GM18519 (cell line): ENCODE results near the gene PDZRN4.
A peak's percentile ranks its signal among the peaks of the same experiment; 100 is the strongest.
"Not testable (repeated sequence)": the region's sequence is repeated elsewhere in the genome, so short reads cannot be mapped to it uniquely, and the experiment has no call there.

Source experiments
- ATAC-seq: cut with Tn5 transposase; IDR thresholded peaks from one replicate; pipeline ENCODE4 v1.9.1; 2021; ENCODE audit warnings: mild to moderate bottlenecking, moderate library complexity; ENCODE audit not compliant: unreplicated experiment, low FRiP score

PDZRN4 gene

DNA sequence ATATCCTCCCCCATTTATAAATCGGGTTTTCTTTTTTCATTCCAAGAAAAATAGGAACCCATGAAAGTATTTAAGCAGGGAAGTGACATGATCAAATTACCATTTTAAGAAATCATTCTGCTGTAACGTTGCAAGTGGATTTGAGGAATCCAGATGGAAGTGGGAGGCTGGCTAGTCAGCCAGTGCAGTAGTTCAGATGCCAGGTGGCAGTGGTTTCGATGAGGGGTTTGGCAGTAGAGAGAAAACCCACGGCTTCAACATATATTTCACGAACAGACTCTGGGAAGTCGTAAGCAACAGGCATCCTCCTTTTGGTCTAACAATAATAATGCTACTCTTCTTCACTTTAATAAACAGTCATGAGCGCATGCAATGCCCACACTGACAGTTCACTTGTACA, 25.0 kb downstream of the PDZRN4 start:
- no peak for ATAC-seq

DNA sequence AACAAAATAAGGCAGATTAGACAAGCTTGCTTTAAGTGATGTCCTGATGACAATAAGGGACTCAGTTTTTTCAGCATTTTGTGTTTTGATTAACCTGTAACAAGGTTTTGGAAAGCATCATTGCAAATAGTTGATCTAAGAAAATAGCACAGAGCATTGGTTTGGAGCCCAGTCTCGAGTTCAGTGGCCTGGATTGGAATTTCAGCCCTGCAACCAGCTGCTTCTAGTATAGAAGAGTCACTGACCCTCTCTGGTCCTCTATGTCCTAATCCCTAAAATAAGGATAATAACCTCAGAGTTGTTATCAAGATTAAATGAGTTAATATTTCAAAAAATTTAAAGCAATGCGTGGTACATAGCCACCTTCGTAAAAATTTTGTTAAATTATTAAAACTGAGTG, 25.5 kb downstream of the PDZRN4 start:
- no peak for ATAC-seq

DNA sequence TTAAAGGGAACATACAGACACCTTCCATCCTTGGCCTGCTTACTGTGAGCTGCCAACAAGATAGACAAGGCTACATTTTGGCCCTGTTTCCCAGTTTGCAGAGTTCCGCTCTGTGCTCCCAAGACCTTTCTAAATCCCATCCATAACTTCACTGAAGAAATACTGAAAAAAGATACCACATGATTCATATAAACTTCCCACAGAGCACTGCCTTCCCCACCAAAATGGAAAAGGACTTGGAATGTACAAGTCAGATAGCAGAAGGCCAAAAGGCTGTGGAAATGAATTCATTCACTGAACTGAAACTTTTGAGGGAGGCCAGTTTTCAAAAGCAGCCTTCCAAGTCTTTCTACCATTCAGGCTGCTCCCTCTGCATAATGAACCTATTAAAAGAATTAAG, 29.6 kb downstream of the PDZRN4 start:
- ATAC-seq = no peak

DNA sequence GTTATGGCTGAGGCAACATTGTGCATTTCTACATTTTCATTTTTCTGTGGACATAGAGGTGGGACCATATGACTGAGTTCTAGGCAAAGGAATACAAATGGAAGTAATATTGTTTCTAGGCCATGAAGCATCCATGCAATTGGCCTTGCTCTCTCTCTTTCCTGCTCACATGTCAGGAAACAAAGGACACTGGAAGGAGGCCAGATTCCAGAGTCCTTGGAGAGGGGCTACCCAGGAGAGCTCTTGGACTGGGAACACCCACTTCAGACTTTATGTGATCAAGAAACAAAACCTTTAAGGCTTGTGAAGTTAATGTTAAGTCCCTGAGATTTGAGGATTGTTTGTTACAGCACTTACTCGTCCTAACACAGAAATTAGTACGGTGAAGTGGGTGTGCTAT, 32.8 kb downstream of the PDZRN4 start:
- no peak for ATAC-seq

DNA sequence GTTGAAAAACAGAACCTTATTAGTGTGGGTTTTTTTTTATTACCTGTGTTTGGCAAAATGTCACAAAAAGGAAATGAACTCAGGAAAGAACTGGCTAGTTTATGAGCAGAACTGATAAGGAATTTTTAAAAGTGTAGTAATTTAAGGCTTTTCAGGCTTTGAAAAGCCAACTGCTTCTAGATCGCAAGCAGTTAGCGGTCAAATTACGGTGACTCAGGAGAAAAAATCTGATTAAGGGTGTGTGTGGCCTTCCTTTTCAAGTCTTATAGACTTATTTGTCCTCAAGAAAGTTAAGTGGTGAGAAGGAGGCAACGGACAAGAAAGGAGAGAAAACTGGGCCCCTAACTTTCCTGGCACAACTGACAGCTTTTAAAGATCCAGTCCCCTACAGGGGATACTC, 33.4 kb downstream of the PDZRN4 start:
- ATAC-seq = no peak

DNA sequence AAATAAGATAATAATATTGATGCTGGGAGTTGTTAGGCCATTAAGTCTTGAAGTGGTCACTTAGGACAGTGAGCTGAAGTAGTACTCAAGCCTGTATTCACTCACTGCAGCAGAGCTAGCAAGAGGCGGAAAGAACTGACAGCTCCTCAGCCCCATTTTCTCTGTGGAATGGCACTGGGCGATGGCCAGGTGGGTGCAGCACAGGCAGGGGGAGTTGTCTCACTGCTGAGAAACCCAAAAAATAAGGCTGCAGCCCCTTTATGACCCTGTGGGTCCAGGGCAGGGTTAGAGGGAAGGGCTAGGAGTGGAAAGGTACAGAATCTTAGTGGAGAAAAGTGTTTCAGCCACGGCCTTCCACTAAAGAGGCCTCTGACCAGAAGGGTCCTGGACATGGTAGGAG, 35.5 kb downstream of the PDZRN4 start:
- no peak for ATAC-seq

DNA sequence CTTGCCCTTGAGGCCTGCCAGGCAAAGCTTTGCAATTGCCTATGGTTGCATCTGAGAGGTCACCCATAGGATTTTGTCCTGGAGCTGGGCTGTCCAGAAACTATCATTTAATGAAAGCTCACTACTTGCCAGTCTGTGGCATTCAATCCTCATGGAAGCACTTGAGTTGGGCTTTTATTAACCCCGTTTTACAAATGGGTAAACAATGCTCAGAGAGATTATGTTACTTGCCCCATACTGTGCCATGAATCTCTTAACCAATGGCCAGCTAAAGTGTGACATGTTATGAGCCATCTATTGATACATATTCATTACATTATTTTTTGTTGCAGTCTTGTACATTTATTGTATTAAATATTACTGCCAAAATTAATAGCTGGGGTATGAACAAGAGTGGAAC, 35.9 kb downstream of the PDZRN4 start:
- no peak for ATAC-seq

DNA sequence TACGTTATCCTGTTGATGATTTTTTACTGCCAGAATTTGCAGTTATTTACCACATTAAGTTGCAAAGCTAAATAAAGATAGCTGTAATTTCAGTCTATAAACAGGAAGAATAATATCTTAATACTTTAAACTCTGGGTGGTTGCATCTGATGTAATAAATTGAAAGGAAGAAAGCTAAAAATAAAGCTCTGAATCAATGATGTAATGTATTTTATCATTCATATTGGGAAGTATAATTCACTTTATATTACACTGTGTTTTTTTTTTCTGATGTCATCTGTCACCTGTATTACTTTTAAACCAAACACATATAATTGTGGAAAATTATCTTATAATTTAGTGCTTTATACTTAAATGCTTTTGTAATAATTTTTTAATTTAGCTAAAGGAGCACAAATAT, 37.1 kb downstream of the PDZRN4 start:
- no peak for ATAC-seq

DNA sequence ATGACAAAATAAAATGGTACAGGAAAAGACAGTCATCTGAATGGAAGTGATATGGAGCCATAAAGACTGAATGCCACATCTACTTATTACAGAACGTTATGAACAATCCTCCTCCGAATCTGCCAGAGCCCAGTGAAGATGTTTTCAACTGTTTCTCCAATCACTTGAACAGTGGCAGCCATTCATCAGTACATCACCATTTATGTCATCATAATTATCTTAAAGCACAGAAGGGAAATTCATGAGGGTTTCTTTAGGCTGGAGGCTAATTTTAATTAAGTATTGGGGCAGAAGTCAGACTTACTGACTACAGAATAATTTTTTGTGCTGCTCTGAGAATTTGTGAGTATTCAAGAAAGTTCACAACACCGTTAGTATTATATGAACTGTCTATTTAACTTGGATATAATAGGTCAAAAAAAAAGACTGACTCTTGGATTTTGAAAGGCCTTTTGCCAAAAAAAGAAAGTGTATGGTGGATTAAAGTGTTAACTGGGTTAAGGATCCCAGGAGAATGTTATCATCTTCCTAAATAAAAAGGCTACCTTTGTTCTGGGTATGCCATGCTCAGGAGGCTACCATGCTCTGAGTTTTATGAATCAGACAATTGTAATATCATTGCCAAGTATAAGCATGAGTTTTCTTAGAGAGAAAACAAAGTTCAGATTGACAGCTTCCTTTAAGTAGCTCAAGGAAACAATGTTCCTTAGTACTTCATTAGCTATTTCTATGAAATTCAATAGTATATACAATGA, 40.1 kb downstream of the PDZRN4 start:
- ATAC-seq = no peak

DNA sequence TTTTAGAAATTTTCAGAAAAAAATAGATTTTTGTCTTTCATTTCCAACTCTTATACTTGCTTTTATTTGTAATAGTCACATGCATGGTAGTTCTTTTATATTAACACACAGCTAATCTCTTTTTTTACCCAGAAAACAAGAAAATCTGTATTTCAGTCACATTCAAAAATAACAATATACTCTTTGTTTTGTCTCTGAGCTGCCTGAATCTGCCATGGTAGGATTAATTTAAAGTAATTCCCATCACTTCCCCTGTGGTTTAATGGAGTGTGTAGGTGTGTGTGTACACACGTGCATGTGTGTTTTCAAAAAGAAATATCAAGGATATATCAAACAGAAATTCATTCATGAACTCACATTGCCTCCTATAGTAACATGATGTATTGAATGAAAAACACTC, 42.6 kb downstream of the PDZRN4 start:
- no peak for ATAC-seq

DNA sequence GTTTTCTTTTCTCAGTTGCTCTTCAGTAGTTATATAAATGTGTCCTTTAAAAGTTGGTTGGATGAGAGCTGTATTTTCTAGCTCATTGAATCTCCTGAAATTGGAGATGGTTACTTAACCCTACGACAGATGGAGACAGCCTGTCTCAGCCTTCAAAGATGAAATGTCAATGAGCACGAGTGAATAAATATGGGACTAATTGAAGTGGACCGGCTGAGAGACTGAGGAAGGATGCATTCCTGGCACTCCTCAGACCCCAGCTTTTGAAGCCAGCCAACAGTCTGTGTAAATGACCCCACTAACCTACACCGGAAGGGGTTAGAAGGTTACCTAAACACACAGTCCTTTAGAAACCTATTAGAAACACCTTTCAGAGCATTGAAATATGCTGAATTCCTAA, 46.6 kb downstream of the PDZRN4 start:
- ATAC-seq = no peak

DNA sequence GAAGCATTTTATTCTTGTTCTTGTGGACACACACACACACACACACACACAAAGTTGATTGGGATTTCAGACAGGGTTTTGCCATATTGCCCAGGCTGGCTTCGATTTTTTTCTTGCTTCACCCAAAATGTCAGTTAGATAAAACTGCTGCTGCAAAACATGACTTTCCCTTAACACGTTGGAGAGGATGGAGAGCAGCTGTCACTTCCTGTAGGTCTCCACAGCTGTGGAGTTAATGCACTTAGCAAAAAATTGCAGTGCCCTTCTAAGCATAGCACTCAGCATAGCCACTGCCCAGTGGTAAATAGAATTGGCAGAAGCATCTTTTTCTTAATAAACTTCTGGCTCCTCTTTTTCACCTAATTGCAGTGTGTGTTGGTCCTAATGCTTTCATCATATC, 54.5 kb downstream of the PDZRN4 start:
- ATAC-seq = no peak

DNA sequence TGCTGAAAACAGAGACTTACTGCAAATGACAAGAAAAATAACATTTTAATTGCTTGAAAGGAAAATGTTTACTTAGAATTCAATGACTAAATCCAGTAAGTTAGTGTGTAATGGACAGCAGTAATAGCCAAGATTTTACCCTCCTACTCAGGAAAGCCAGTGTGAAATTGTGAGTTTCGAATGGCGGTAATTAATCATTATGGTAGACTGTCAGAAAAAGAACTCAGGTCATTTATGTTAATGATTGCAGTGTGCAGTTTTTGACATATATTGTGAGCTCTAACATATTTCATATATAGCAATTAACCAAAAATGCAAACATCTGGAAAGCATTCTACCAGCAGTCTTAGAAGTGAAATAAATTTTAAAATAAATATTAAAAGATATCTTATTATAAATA, 60.3 kb downstream of the PDZRN4 start:
- ATAC-seq = no peak

DNA sequence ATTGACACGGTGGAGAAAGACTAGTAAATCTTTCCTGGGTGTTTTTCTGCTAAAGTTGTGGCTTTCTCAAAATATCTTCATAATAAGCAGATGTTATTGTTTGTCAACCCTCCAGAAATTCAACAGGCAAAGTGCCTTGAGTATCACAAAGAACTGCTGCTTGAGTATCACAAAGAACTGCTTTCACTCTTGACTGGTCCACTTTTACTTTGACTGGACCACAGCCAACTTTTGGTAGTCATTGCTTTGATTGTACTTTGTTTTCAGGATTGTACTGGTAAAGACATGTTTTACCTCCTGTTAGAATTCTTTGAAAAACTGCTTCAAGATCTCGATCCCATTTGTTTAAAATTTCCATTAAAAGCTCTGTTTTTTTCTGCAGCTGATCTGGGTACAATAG, 62.6 kb downstream of the PDZRN4 start:
- no peak for ATAC-seq

DNA sequence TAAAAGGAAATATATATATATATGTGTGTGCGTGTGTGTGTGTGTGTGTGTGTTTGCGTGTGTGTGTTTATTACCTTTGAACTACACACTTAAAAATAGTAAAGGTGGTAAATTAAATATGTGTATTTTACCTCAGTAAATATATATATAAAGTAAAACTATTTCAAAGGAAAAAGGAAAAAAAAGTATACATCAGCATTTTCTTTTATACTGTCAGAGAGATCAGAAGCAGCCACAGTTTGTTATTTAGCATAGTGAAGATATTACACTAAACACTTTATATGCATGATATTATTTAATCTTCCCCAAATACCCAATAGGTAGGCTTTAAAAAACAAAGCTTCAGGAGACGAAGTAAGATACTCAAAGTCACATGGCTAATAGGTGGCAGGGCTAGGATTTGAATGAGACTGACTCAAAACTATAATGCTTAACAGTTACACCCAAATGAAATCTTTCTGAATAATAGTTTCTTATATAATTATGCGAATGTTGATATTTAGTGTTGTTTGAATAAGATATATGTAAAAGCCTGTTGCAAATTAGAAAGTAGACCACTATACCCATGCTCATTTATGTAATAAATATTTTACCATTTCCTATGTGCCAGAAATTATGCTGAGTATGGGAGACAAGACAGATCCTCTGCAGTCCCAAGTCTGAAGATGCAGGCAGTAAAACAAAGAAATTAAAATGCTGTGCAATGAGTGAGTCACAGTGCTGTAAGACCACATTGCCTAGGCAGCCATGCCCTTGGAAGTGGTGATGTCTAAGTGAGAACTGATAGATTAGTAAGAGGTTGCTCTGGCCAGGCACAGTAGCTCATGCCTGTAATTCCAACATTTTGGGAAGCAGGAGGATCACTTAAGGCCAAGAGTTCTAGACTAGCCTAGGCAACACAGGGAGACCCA, 66.1 kb downstream of the PDZRN4 start:
- no peak for ATAC-seq

DNA sequence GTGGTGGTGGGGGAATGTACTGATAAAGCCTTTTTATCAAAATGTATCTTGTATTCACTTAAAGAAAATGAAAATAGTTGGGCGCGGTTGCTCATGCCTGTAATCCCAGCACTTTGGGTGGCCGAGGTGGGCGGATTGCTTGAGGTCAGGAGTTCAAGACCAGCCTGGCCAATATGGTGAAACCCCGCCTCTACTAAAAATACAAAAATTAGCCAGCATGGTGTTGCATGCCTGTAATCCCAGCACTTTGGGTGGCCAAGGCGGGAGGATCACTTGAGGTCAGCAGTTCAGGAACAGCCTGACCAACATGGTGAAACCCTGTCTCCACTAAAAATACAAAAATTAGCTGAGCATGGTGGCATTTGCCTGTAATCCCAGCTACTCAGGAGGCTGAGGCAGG, 75.1 kb downstream of the PDZRN4 start:
- ATAC-seq = not testable (repeated sequence)

DNA sequence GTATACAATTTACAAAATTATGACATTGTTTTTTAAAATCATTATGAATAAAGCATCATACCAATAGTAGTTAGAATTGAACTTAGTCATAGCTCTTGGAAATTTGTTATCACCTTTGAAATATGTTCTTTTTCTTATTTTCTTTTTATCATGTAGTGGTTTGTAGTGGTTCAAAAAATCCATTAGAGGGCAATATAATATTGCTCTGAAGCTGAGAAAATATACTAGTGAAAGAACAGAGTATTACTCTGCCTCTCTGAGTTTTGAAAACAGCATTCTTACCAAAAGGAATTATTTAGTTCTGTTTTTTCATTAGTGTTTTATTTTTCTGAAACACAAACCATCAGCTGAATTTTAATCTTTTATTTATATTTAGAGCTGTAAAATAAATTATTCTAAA, 76.2 kb downstream of the PDZRN4 start:
- ATAC-seq = peak; percentile 84

DNA sequence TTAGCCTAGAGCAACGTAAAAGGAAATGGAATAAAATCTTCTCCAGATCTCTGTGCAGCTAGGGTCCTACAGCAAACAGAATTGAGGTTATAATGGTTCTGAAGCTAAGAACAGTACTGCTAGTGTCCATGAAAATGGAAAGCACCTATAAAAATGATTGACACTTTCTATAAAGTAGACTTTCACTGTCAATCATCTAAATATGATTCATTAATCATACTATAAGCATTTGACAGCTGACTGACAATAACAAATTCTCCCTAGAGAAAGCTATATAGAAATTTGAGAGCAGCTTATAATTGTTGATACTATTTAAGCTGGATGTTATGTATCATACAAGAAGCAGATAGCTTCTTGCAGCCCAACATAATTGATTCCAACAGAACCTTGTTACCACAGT, 80.9 kb downstream of the PDZRN4 start:
- no peak for ATAC-seq

DNA sequence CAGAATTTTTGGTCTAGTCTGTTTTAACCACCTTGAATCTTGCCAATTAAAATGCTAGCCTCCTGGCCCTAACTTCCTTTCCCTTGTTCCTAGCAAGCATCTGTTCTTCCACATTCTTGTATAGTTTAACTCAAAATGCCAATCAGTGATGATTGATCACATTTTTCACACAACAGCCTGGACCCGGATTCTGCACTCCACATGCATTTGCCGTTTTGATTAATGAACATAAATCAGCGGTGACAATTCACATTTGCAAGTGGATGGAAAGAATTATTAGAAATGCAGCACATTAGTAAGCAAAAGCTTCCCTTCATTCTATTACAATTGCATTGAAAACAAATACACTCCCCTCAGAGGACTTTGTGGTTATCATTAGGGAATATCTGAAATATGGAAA, 83.4 kb downstream of the PDZRN4 start:
- ATAC-seq = no peak

DNA sequence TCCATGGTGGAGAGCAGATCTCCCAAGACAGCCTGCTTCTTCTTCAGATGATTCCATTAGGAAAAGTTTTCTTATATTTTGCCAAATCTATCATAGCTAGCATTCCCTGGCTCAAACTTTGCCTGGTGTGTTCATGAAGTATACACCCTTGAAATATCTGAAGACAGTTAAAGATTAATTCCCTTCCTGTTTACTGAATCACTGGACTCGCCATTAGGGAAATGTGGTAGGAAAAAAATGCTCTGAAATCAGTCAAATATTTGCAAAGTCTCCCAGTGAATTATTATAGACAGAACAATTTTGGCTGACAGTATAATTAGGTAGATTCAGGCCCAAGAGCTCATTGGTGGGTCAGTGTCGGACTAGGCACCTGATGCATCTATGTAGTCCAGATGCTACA, 86.5 kb downstream of the PDZRN4 start:
- ATAC-seq = no peak

DNA sequence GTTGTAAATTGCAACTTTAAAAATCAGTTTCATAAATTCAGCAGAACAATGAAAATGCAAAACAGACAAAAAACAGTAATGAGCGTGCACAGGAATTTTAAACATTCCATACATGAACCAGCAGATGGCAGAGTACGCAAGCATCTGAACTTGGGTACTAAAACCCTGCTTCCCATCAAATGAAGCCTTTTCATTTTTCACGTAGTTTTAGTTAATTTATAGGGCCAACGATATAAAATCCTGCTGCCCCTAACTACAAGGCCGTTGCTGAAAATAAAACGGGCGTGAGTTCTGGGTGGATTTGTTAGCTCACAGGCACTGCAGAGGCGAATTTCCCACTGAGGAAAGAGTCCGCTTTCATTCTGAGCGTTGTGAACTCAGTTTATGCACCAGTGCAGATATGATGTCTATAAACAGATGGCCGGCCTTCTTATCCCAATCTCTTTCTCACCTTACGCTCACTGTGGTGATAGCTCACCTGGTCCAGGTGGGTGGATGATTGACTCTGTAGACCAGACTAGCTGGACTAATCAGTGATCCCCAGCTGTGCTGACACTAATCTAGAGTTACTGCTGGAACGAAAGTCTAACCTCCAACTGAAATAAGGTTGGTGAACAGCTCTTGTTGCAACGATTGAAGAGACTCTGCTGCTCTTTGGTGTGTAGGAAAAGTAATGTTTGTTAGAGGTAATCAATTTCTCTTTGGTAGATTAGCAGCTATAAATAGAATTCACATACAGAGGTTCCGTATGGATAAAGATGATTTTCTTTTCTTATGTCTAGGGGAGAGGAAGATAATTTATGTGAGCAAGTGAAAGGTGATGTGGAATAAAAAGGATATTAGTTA, 89.2 kb downstream of the PDZRN4 start:
- no peak for ATAC-seq
